Stimulated activated CD4-positive, alpha-beta T cell treated with anti-CD3 and anti-CD28 coated beads, Interleukin-4, amount 100 ng/mL, for 4 hours (primary cell): ENCODE results near the gene RBMS1.

Source experiments
- DNase-seq, 2 experiments: peaks; one replicate each; pipeline ENCODE4 v3.0.0-alpha.2; 2020

RBMS1 gene

GRCh38 chr2:160242893-160243564 is 250.6 kb downstream of the RBMS1 start:
- no peak for DNase-seq

GRCh38 chr2:160241251-160242137 is 252.1 kb downstream of the RBMS1 start:
- DNase-seq = no peak

GRCh38 chr2:160239436-160239835 is 254.2 kb downstream of the RBMS1 start:
- DNase-seq = no peak

- DNase-seq = no peak
These were observed 255.2 kb downstream of the RBMS1 start for GRCh38 chr2:160238392-160238791.

- no peak for DNase-seq
These were observed 260.6 kb downstream of the RBMS1 start for GRCh38 chr2:160232905-160233475.

- no peak for DNase-seq
These were observed 264.0 kb downstream of the RBMS1 start for GRCh38 chr2:160229591-160229990.

- no peak for DNase-seq
These were observed 265.3 kb downstream of the RBMS1 start for GRCh38 chr2:160228141-160228917.

- DNase-seq = no peak
These were observed 266.2 kb downstream of the RBMS1 start for GRCh38 chr2:160227293-160227915.

- no peak for DNase-seq
These were observed 267.2 kb downstream of the RBMS1 start for GRCh38 chr2:160226367-160226766.

GRCh38 chr2:160225722-160226121 is 267.9 kb downstream of the RBMS1 start:
- DNase-seq = no peak

GRCh38 chr2:160224507-160224906 is 269.1 kb downstream of the RBMS1 start:
- no peak for DNase-seq

GRCh38 chr2:160224060-160224459 is 269.5 kb downstream of the RBMS1 start:
- peak in 1 of 2 experiments; percentile 40 for DNase-seq

- no peak for DNase-seq
These were observed 270.0 kb downstream of the RBMS1 start for GRCh38 chr2:160223560-160223959.

GRCh38 chr2:160222546-160223283 is 270.9 kb downstream of the RBMS1 start:
- no peak for DNase-seq
